Body of pancreas (tissue), 4 donors: Measurements from ENCODE around the gene MSN.

Experiments
- CTCF ChIP-seq, 7 experiments: fragments of 450-650 bp in 4 of 7; fragments of 200-600 bp in 3 of 7; sonication (generic) in 3 of 7; IDR thresholded peaks; one replicate each; pipeline ENCODE4 v1.5.1; 2016 to 2019; ENCODE audit warnings: antibody characterized with exemption in 7 of 7
- POLR2A ChIP-seq, 3 donors: fragments of 450-650 bp; IDR thresholded peaks; one replicate each; pipeline ENCODE4 v1.6.1; 2016; ENCODE audit warnings: antibody characterized with exemption in 3 of 3, mild to moderate bottlenecking in 2 of 3

DNA sequence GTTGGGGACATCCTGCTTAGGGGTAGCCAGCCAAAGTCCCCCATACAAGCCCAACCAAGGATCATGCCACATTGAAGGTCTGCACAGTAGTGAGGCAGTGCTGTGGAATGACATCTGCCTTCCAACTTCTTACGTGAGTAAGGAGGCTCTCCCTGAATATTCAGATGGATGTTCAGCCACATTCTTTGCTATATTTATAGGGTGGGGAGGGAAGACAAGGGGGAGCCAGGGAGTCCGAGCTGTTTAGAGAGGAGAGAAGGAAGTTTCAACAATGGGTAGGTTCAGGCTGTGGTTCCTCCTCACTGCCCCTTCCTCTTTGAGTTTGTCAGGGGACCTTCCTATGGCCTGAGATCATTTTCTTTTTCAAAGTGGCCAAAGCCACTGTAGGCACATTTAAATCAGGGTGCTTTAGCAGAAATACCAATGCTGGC lies 29.8 kb downstream of the MSN start:
- TF ChIP-seq CTCF (IDR thresholded peaks at IDR 0.05) (no peak), POLR2A (IDR thresholded peaks at IDR 0.05) (no peak)
